HAP-1 (cell line): ENCODE data around the gene DIPK1C.

ENCODE experiments used
- DNase-seq, 2 experiments: peaks; one replicate each; pipeline ENCODE4 v3.0.0-alpha.2; 2016 to 2020; ENCODE audit warnings: low spot score in 2 of 2
- H3K27me3 ChIP-seq: fragments of 250-450 bp; sonication (Bioruptor Pico); 2 replicates; pipeline ENCODE4 v1.5.1; 2020; ENCODE audit warnings: low read depth, mild to moderate bottlenecking, moderate library complexity
- H3K36me3 ChIP-seq: fragments of 250-450 bp; sonication (Bioruptor Pico); replicated peaks from 2 replicates; pipeline ENCODE4 v1.5.1; 2020; ENCODE audit warnings: mild to moderate bottlenecking
- H3K4me1 ChIP-seq: fragments of 250-450 bp; sonication (Bioruptor Pico); 2 replicates; pipeline ENCODE4 v1.5.1; 2020; ENCODE audit warnings: mild to moderate bottlenecking
- H3K4me3 ChIP-seq: fragments of 250-450 bp; sonication (Bioruptor Pico); 2 replicates; pipeline ENCODE4 v1.5.1; 2020; ENCODE audit warnings: mild to moderate bottlenecking, moderate library complexity
- H3K9me3 ChIP-seq: fragments of 250-450 bp; sonication (Bioruptor Pico); 2 replicates; pipeline ENCODE4 v1.5.1; 2020; ENCODE audit warnings: mild to moderate bottlenecking, moderate library complexity
- in situ Hi-C: fragments of 300-500 bp; cut with MboI; formaldehyde crosslinking; loops from 3 replicates; pipeline ENCODE4 v1.14.3; 2020; ENCODE audit warnings: low sequenced_read_pairs, inconsistent platforms, mixed read lengths

The DIPK1C gene

GRCh38 chr18:74455386-74455785 lies 1.7 kb downstream of the DIPK1C start:
- Histone ChIP-seq H3K4me1 (no peaks in the 10 kb centered on the region), H3K9me3 (no peaks in the 10 kb centered on the region), H3K36me3 (no peaks in the 10 kb centered on the region), H3K4me3 (no peak overlapping the region), H3K27me3 (0 out of 2 replicates have a peak, but pooled peaks cover 3% of the 10 kb centered on the region)
- DNase-seq = no peak
- in situ Hi-C loops = no loop called here

DNA sequence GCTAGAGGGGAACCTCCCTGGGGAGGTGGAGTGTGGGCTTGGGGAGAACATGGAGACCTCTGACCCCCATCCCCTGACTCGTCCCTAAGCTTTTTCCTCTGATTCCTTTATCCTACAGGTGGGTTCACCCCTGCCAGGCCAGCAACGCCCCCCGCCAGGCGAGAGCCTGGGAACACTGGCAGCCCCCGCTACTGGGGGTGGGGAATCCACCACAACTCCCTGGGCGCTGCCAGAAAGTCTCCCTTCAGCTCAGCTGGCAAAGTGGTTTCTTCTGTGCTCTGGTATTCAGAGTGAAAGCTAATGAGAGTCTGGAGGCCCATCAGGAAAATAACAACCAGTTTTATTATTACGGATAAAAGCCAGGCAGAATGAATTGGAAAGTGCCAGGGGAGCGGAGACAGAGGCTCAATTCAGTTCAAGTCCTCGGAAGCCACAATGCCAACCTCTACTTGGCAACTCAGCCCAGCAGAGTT lies 2.8 kb downstream of the DIPK1C start:
- Histone ChIP-seq H3K36me3 (no peaks in the 10 kb centered on the region), H3K9me3 (no peaks in the 10 kb centered on the region), H3K4me1 (no peaks in the 10 kb centered on the region), H3K27me3 (0 out of 2 replicates have a peak, but pooled peaks cover 3% of the 10 kb centered on the region), H3K4me3 (no peak overlapping the region)
- in situ Hi-C loops = no loop called here
- no peak for DNase-seq

- H3K36me3 ChIP-seq = no peaks in the 10 kb centered on the region
- H3K27me3 ChIP-seq = 0 out of 2 replicates have a peak, but pooled peaks cover 3% of the 10 kb centered on the region
- H3K4me3 ChIP-seq = no peak overlapping the region
These were observed 3.4 kb downstream of the DIPK1C start for GRCh38 chr18:74453642-74454198.

GRCh38 chr18:74453016-74453566 lies 4.0 kb downstream of the DIPK1C start:
- Histone ChIP-seq H3K36me3 (no peaks in the 10 kb centered on the region), H3K4me3 (no peak overlapping the region), H3K9me3 (no peaks in the 10 kb centered on the region), H3K4me1 (no peaks in the 10 kb centered on the region), H3K27me3 (0 out of 2 replicates have a peak, but pooled peaks cover 3% of the 10 kb centered on the region)
- in situ Hi-C loops = no loop called here
- DNase-seq = no peak

More at GRCh38 chr18:74453642-74454198, 3.4 kb downstream of the DIPK1C start:
- Histone ChIP-seq H3K4me1 (no peaks in the 10 kb centered on the region), H3K9me3 (no peaks in the 10 kb centered on the region)
- in situ Hi-C loops = no loop called here
- no peak for DNase-seq

GRCh38 chr18:74451148-74451547 lies 6.0 kb downstream of the DIPK1C start:
- DNase-seq = no peak
- H3K9me3 ChIP-seq = no peaks in the 10 kb centered on the region
- H3K36me3 ChIP-seq = no peaks in the 10 kb centered on the region
- in situ Hi-C loops = no loop called here
- H3K27me3 ChIP-seq = 0 out of 2 replicates have a peak, but pooled peaks cover 3% of the 10 kb centered on the region
- H3K4me3 ChIP-seq = no peak overlapping the region
- no peaks in the 10 kb centered on the region for H3K4me1 ChIP-seq

- in situ Hi-C loops = no loop called here
- H3K4me1 ChIP-seq = no peaks in the 10 kb centered on the region
- DNase-seq = no peak
These were observed 6.5 kb downstream of the DIPK1C start for GRCh38 chr18:74450626-74451025.

DNA sequence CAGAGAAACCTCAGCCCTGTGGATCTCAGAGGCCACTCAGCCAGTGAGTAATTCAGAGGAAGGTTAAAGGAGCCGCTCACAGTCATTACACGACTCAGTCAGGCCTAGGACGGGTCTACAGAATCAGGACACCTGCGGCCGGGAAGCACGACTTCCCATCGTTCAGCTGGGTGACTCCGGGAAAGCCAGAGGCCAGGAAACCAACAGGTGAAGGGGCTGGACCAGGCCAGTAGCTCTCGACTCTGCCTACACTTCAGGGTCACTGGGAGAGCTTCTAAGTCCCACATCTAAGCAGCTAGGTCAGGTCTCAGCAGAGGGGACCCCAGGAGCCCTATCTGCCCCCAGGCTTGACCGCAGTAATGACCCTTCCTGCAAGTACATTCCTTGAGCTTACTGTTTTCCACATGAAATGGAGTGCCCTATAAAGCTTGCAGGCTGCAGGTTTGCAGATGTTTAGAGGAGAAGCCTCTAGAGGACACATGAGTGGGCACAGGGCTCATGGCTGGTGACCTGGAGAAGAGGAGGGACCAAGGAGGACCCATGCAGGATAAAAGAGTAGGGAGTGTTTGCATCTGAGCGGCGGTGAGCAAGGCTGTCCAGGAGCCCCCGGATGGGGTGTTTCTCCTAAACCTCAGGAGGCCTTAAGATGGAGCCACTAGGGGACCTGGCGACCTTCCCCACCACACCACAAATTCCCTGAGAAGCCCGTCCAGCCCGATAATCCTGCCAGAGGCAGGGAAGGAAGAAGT lies 9.5 kb downstream of the DIPK1C start:
- no peak overlapping the region for H3K4me3 ChIP-seq
- no peaks in the 10 kb centered on the region for H3K27me3 ChIP-seq
- H3K36me3 ChIP-seq = no peaks in the 10 kb centered on the region
- no peaks in the 10 kb centered on the region for H3K9me3 ChIP-seq
- in situ Hi-C loops = no loop called here
- no peaks in the 10 kb centered on the region for H3K4me1 ChIP-seq
- no peak for DNase-seq

More at GRCh38 chr18:74450626-74451025, 6.5 kb downstream of the DIPK1C start:
- no peaks in the 10 kb centered on the region for H3K27me3 ChIP-seq
- no peaks in the 10 kb centered on the region for H3K36me3 ChIP-seq
- H3K4me3 ChIP-seq = no peak overlapping the region
- H3K9me3 ChIP-seq = no peaks in the 10 kb centered on the region

GRCh38 chr18:74446631-74447403 lies 10.3 kb downstream of the DIPK1C start:
- in situ Hi-C loops = no loop called here
- Histone ChIP-seq H3K36me3 (no peaks in the 10 kb centered on the region), H3K4me1 (no peaks in the 10 kb centered on the region), H3K4me3 (no peak overlapping the region), H3K9me3 (no peaks in the 10 kb centered on the region), H3K27me3 (no peaks in the 10 kb centered on the region)
- no peak for DNase-seq

GRCh38 chr18:74446178-74446577 lies 10.9 kb downstream of the DIPK1C start:
- Histone ChIP-seq H3K27me3 (no peaks in the 10 kb centered on the region), H3K36me3 (no peaks in the 10 kb centered on the region), H3K9me3 (no peaks in the 10 kb centered on the region), H3K4me3 (no peak overlapping the region), H3K4me1 (no peaks in the 10 kb centered on the region)
- DNase-seq = no peak
- in situ Hi-C loops = no loop called here

DNA sequence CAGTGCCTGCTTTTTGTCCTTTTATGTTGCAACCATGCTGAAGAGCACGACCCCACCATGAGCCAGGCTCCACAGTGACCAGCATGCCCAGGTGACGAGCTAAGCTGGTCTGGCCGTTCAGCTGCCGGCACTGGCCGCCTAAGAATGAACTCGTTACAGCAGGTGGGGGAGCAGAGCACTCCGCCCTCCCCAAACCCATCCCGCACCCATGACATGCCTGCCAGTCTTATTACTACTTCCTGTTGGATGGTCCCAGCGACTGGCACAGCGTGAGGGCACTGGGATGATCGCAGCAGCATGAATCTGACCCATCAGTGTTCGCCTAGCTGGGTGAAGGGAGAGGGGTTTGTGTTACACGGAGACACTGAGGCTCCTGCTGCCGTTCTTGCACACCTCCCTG lies 11.5 kb downstream of the DIPK1C start:
- no peak for DNase-seq
- Histone ChIP-seq H3K27me3 (no peaks in the 10 kb centered on the region), H3K4me3 (no peak overlapping the region), H3K36me3 (no peaks in the 10 kb centered on the region), H3K9me3 (no peaks in the 10 kb centered on the region), H3K4me1 (no peaks in the 10 kb centered on the region)
- in situ Hi-C loops = no loop called here

DNA sequence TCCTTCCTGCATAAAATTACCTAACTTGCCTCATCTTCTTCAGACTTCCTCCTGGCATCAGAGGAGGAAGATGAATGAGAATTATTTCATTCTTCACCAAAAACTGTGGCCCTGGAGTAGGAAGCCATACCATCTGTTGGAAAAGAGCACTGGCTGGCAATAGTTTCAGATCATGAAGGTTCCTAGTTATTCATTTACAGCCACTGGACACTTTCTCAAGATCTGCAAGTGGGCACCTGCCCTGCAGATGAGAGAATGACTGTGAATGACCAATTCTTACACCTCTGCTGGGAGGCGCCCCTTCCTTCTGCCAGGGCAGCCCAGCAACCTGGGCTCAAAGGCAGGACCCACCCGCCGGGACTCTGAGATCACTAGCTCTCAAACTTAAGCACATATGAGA lies 13.0 kb downstream of the DIPK1C start:
- no peaks in the 10 kb centered on the region for H3K9me3 ChIP-seq
- H3K4me1 ChIP-seq = no peaks in the 10 kb centered on the region
- H3K27me3 ChIP-seq = no peaks in the 10 kb centered on the region
- no peaks in the 10 kb centered on the region for H3K36me3 ChIP-seq
- H3K4me3 ChIP-seq = no peak overlapping the region
- no peak for DNase-seq
- in situ Hi-C loops = no loop called here

DNA sequence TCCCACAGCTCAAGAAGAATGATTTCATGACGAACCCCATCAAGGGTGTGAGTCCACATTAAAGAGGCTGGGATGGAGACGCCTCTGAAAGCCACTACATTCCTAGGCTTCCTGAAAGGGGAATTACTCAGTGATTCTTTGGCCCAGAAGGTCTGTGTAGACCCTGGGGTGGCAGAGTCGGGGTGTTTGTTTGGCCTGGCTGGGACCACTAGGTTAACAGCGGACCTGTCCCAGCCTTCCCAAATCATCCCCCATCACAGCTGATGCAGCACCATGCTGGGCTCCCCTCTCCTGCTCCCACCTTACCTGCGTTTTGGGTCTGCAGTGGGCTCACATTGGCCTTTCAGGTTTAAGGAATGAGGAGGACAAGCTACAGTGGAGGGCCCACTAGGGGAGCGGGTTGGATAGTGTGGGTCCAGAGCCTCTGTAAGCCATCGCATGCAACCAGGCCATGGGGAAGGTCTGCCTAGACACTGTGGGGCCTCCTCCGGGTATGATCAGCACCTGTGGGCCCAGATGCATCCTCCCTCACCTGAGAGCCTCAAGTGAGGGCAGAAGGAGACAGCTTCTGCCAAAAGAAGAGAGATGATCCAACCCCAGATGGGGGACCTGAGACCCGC lies 16.2 kb downstream of the DIPK1C start:
- Histone ChIP-seq H3K4me3 (no peak overlapping the region), H3K27me3 (no peaks in the 10 kb centered on the region), H3K4me1 (no peaks in the 10 kb centered on the region), H3K9me3 (no peaks in the 10 kb centered on the region), H3K36me3 (no peaks in the 10 kb centered on the region)
- no peak for DNase-seq
- in situ Hi-C loops = no loop called here

GRCh38 chr18:74438091-74438490 lies 19.0 kb downstream of the DIPK1C start:
- in situ Hi-C loops = no loop called here
- DNase-seq = no peak
- no peaks in the 10 kb centered on the region for H3K4me1 ChIP-seq
- H3K36me3 ChIP-seq = no peaks in the 10 kb centered on the region
- H3K9me3 ChIP-seq = no peaks in the 10 kb centered on the region
- H3K4me3 ChIP-seq = no peak overlapping the region
- H3K27me3 ChIP-seq = no peaks in the 10 kb centered on the region
